Activated CD8-positive, alpha-beta memory T cell treated with anti-CD3 and anti-CD28 coated beads for 4 hours (primary cell): ENCODE measurements around the gene SLC12A3.

Experiments
- DNase-seq, 2 donors: peaks; one replicate each; pipeline ENCODE4 v3.0.0-alpha.2; 2020; ENCODE audit warnings: low read depth in 2 of 2

Gene SLC12A3, protein sequence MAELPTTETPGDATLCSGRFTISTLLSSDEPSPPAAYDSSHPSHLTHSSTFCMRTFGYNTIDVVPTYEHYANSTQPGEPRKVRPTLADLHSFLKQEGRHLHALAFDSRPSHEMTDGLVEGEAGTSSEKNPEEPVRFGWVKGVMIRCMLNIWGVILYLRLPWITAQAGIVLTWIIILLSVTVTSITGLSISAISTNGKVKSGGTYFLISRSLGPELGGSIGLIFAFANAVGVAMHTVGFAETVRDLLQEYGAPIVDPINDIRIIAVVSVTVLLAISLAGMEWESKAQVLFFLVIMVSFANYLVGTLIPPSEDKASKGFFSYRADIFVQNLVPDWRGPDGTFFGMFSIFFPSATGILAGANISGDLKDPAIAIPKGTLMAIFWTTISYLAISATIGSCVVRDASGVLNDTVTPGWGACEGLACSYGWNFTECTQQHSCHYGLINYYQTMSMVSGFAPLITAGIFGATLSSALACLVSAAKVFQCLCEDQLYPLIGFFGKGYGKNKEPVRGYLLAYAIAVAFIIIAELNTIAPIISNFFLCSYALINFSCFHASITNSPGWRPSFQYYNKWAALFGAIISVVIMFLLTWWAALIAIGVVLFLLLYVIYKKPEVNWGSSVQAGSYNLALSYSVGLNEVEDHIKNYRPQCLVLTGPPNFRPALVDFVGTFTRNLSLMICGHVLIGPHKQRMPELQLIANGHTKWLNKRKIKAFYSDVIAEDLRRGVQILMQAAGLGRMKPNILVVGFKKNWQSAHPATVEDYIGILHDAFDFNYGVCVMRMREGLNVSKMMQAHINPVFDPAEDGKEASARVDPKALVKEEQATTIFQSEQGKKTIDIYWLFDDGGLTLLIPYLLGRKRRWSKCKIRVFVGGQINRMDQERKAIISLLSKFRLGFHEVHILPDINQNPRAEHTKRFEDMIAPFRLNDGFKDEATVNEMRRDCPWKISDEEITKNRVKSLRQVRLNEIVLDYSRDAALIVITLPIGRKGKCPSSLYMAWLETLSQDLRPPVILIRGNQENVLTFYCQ

GRCh38 chr16:56864960-56865359 lies at the start of gene SLC12A3:
TSS of gene SLC12A3 (plus strand) at chr16:56865207. CDS start at chr16:56865236, 29 bp downstream.
- DNase-seq, result no peak

- no peak for DNase-seq
Measured at GRCh38 chr16:56815721-56816120, 49.3 kb upstream of the SLC12A3 start.

DNA sequence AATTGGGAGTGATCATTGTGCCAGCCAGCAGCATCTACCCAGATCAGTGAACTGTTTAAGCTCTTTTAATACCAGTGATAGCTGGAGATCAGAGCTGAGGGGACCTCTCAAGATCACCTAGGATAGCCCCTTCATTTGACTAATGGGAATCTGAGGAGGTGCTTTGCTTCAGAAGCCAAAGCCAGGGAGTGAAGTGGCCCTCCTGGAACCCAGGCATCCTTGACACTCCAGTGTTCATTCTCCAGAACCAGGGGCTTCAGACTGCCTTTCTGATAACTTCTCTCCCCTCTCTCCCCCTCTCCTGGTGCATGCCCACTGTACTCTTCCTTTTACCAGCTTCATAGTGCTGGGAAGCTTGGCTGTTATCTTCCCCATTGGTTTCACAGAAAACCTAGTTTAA lies 48.0 kb upstream of the SLC12A3 start:
- no peak for DNase-seq

DNA sequence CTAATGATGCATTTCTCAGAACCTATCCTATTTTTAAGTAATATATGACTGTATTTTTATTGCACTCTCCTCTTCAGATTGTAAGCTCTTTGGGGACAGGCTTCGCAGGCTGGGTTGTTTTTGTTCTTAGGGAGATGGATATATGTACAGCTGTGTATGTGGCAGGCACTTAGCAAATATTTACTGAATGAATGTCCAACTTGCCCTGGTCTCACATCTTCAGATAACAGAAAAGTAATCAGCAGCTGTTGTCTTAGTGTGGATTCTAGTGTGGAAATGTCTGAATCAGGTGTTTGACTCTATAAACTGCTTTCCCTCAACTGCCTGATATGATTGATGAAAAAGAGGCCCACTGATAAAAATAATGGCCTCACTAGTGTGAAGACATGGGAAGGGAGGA lies 47.1 kb upstream of the SLC12A3 start:
- no peak for DNase-seq

GRCh38 chr16:56823081-56823733 lies 41.8 kb upstream of the SLC12A3 start:
- no peak for DNase-seq

GRCh38 chr16:56824331-56824730 lies 40.7 kb upstream of the SLC12A3 start:
- DNase-seq, result no peak

DNA sequence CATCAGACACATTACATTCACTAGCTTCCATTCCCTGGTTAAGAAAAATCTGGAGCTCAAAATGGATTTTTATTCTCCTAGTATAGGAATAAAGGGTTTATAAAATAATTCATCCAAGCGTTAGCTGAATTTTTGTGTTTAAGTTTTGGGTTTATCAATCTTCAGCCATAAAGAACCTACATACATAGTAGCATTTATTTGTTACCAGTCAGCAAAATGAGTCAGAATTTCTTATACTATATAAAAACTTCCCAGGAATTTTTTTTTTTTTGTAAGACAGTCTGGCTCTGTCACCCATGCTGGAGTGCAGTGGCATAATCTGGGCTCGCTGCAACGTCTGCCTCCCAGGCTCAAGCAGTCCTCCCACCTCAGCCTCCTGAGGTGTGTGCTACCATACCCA lies 40.2 kb upstream of the SLC12A3 start:
- no peak for DNase-seq

DNA sequence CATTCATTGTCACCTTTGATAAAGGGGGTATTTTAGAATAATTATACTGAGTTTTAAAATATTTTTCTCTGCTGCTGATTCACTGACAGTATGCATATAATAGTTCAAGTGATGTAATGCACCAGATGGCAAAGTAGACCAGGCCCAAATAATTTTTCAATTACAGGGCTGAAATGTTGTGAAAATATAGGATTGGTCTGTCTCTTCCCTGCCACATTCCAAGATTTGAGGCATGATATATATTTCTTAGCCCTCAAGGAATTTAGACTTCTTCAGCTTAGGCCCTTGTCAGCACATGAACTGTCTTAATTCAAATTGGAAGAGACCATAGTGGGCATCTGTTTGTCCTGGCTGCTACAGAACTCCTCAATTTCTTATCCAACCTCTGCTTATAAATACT lies 39.2 kb upstream of the SLC12A3 start:
- DNase-seq, result no peak

GRCh38 chr16:56828647-56829046 lies 36.4 kb upstream of the SLC12A3 start:
- DNase-seq, result no peak

DNA sequence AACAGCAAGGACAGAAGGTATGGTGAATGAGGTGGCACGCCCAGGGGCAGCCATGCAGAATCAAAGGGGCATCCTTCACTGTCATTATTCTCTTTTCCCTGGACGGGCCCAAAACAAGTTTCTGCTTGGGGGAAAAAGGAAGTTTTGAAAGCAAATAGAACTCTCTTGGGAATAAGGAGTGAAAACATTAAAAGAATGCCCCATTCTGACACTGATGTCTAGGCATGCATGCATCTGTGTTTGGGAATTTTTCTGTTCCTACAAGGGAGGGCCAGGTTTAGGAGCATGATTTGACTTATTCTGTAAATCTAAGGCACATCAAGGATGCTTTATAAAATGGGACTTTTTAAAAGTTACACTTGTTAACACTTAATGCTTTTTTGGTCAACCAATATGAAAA lies 34.3 kb upstream of the SLC12A3 start:
- DNase-seq, result no peak

- DNase-seq, result no peak
Measured at GRCh38 chr16:56832768-56833167, 32.2 kb upstream of the SLC12A3 start.

- DNase-seq, result no peak
Measured at GRCh38 chr16:56833243-56833970, 31.6 kb upstream of the SLC12A3 start.

- no peak for DNase-seq
Measured at GRCh38 chr16:56835320-56835719, 29.7 kb upstream of the SLC12A3 start.

GRCh38 chr16:56836410-56837230 lies 28.4 kb upstream of the SLC12A3 start:
- DNase-seq, result no peak

GRCh38 chr16:56838622-56839337 lies 26.2 kb upstream of the SLC12A3 start:
- no peak for DNase-seq

DNA sequence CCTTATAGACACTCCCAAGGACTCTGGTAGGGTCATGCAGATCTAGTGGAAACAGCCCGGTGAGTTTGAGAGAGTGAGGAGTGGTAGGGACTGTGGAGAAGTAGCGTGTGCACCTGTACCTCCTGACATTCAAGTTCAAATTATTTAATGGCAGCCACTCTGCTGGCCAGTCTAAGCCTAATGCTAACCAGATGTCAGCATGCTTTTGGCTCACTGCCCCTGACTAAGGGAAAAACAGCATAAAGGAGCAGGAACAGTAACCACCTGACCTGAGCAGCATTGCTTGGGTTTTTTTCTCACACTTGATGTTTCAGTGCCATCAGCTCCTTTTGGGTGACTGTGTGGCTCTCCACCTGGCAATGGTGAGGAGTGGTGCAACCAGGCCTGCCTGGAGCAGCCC lies 23.8 kb upstream of the SLC12A3 start:
- no peak for DNase-seq

- DNase-seq, result no peak
Measured at GRCh38 chr16:56841659-56842058, 23.3 kb upstream of the SLC12A3 start.

DNA sequence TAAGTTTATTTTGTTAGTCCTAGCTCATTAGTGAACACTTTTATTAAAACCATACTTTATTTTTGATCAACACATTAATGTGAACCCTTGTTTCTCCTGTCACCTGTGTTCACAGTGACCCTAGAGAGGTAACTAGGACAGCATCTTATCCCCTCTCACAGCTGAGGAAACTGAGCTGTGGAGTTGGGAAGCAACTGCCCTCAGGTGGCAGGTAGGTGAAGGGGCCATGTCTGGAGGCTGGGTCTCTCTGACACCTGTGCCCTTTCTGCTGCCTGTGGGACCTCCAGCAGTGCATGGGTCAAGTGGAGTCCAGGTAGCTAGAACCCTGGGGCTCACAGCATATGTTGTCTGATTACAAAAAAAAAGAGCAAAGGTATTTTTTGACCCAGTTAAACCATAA lies 22.9 kb upstream of the SLC12A3 start:
- no peak for DNase-seq

DNA sequence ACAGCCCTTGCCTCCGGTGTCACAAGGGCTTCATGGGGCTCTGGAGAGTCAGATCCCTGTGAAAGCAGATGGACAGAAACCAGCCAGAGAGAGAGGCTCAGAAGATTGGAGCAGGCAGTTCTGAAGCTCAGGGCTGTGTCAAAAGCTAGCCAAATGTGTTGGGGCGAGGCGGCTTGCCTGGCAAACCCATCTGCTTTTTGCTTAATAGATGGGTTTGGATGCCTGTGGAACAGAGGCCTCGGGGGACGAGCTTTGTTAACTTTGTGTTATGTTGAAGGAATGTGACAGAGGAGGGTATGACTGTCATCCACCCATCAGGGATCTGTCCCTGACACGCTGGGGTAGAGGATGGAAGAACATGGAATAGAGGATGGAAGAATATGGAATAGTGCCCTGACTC lies 21.0 kb upstream of the SLC12A3 start:
- DNase-seq, result no peak
